A549 (cell line): Measurements from ENCODE around the gene PALLD.

Experiments used
- EP300 ChIP-seq, 2 experiments: fragments of >200 bp; sonication (Bioruptor Twin); formaldehyde crosslinking; IDR thresholded peaks; 2 replicates in 1 of 2; 3 replicates in 1 of 2; pipeline ENCODE4 v1.6.1; 2016 to 2017
- ESRRA ChIP-seq: fragments of 150-350 bp; IDR thresholded peaks from 2 replicates; pipeline ENCODE4 v1.6.1; 2014; ENCODE audit warnings: mild to moderate bottlenecking, low read length, borderline replicate concordance
- JUNB ChIP-seq: fragments of >200 bp; sonication (Bioruptor Twin); formaldehyde crosslinking; IDR thresholded peaks from 2 replicates; pipeline ENCODE4 v1.6.1; 2016
- KDM1A ChIP-seq: fragments of 200-600 bp; sonication (generic); IDR thresholded peaks from 2 replicates; pipeline ENCODE4 v1.6.1; 2016; ENCODE audit warnings: low read depth, mild to moderate bottlenecking
- KDM5A ChIP-seq: fragments of 200-600 bp; sonication (generic); IDR thresholded peaks from 2 replicates; pipeline ENCODE4 v1.6.1; 2016; ENCODE audit warnings: antibody characterized with exemption, mild to moderate bottlenecking
- MYC ChIP-seq: IDR thresholded peaks from 2 replicates; pipeline ENCODE4 v1.6.1; 2012; ENCODE audit warnings: mild to moderate bottlenecking, inconsistent platforms, low read length, improper control_type of control experiment, borderline replicate concordance
- NR3C1 ChIP-seq: fragments of >200 bp; sonication (Bioruptor Twin); formaldehyde crosslinking; IDR thresholded peaks from 3 replicates; pipeline ENCODE4 v1.6.1; 2017
- POLR2A ChIP-seq: IDR thresholded peaks from 2 replicates; pipeline ENCODE4 v1.6.1; 2012; ENCODE audit warnings: mild to moderate bottlenecking, low read length
- RAD21 ChIP-seq, 2 experiments: fragments of >200 bp in 1 of 2; sonication (Bioruptor Twin) in 1 of 2; formaldehyde crosslinking in 1 of 2; IDR thresholded peaks in 1 of 2; conservative IDR thresholded peaks in 1 of 2; 2 replicates in 1 of 2; 3 replicates in 1 of 2; pipeline ENCODE4 v1.6.1; 2012 to 2018; ENCODE audit warnings: inconsistent platforms in 1 of 2
- TF ChIP-seq, protein P1 (sequence below): fragments of >200 bp; sonication (Bioruptor Twin); formaldehyde crosslinking; IDR thresholded peaks from 3 replicates; pipeline ENCODE4 v1.5.1; 2016
- TF ChIP-seq, protein P2 (sequence below): IDR thresholded peaks from 2 replicates; pipeline ENCODE4 v1.6.1; 2012
- TF ChIP-seq, protein P3 (sequence below): fragments of 200-600 bp; sonication (generic); IDR thresholded peaks from 2 replicates; pipeline ENCODE4 v1.6.1; 2016; ENCODE audit warnings: antibody characterized with exemption, mild to moderate bottlenecking, moderate library complexity
- TF ChIP-seq, protein P4 (sequence below): IDR thresholded peaks from 2 replicates; pipeline ENCODE4 v1.6.1; 2012; ENCODE audit warnings: low read depth, borderline replicate concordance
- TF ChIP-seq, protein P5 (sequence below): fragments of 450-650 bp; IDR thresholded peaks from 2 replicates; pipeline ENCODE4 v1.6.1; 2014; ENCODE audit warnings: antibody characterized with exemption

DNA sequence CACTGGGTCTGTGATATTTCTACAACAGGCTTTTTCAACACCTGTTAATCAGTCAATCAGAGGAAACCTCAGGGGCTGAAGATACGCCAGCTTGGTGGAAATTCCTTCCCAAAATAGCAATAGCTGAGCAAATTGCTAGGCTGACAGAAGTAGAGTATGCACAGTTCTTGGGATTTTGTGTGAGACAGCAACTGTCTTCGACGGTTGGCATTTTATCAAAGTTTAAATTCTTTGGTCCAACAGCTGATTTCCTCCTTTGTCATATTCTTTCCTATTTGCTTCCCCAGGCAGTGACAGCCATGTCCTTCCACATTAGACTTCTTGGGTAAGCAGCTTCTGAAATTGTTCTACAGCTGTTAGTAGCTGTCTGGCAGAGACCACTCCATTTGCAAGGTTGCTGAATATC lies 8.0 kb upstream of the PALLD start:
- TF ChIP-seq POLR2A (no peak), EP300 (IDR thresholded peaks at IDR 0.05) (no peak), JUNB (no peak), RAD21 (conservative IDR thresholded peaks at IDR 0.05 in 1 of 2, IDR thresholded peaks at IDR 0.05 in 1 of 2) (no peak), KDM5A (no peak), KDM1A (no peak), MYC (no peak), ESRRA (no peak), NR3C1 (no peak)
- TF ChIP-seq, protein P1, sequence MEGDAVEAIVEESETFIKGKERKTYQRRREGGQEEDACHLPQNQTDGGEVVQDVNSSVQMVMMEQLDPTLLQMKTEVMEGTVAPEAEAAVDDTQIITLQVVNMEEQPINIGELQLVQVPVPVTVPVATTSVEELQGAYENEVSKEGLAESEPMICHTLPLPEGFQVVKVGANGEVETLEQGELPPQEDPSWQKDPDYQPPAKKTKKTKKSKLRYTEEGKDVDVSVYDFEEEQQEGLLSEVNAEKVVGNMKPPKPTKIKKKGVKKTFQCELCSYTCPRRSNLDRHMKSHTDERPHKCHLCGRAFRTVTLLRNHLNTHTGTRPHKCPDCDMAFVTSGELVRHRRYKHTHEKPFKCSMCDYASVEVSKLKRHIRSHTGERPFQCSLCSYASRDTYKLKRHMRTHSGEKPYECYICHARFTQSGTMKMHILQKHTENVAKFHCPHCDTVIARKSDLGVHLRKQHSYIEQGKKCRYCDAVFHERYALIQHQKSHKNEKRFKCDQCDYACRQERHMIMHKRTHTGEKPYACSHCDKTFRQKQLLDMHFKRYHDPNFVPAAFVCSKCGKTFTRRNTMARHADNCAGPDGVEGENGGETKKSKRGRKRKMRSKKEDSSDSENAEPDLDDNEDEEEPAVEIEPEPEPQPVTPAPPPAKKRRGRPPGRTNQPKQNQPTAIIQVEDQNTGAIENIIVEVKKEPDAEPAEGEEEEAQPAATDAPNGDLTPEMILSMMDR, result no peak
- TF ChIP-seq, protein P2, sequence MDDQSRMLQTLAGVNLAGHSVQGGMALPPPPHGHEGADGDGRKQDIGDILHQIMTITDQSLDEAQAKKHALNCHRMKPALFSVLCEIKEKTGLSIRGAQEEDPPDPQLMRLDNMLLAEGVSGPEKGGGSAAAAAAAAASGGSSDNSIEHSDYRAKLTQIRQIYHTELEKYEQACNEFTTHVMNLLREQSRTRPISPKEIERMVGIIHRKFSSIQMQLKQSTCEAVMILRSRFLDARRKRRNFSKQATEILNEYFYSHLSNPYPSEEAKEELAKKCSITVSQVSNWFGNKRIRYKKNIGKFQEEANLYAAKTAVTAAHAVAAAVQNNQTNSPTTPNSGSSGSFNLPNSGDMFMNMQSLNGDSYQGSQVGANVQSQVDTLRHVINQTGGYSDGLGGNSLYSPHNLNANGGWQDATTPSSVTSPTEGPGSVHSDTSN, result no peak
- TF ChIP-seq, protein P3, sequence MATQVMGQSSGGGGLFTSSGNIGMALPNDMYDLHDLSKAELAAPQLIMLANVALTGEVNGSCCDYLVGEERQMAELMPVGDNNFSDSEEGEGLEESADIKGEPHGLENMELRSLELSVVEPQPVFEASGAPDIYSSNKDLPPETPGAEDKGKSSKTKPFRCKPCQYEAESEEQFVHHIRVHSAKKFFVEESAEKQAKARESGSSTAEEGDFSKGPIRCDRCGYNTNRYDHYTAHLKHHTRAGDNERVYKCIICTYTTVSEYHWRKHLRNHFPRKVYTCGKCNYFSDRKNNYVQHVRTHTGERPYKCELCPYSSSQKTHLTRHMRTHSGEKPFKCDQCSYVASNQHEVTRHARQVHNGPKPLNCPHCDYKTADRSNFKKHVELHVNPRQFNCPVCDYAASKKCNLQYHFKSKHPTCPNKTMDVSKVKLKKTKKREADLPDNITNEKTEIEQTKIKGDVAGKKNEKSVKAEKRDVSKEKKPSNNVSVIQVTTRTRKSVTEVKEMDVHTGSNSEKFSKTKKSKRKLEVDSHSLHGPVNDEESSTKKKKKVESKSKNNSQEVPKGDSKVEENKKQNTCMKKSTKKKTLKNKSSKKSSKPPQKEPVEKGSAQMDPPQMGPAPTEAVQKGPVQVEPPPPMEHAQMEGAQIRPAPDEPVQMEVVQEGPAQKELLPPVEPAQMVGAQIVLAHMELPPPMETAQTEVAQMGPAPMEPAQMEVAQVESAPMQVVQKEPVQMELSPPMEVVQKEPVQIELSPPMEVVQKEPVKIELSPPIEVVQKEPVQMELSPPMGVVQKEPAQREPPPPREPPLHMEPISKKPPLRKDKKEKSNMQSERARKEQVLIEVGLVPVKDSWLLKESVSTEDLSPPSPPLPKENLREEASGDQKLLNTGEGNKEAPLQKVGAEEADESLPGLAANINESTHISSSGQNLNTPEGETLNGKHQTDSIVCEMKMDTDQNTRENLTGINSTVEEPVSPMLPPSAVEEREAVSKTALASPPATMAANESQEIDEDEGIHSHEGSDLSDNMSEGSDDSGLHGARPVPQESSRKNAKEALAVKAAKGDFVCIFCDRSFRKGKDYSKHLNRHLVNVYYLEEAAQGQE, result no peak
- TF ChIP-seq, protein P4, sequence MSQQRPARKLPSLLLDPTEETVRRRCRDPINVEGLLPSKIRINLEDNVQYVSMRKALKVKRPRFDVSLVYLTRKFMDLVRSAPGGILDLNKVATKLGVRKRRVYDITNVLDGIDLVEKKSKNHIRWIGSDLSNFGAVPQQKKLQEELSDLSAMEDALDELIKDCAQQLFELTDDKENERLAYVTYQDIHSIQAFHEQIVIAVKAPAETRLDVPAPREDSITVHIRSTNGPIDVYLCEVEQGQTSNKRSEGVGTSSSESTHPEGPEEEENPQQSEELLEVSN, result no peak
- TF ChIP-seq, protein P5, sequence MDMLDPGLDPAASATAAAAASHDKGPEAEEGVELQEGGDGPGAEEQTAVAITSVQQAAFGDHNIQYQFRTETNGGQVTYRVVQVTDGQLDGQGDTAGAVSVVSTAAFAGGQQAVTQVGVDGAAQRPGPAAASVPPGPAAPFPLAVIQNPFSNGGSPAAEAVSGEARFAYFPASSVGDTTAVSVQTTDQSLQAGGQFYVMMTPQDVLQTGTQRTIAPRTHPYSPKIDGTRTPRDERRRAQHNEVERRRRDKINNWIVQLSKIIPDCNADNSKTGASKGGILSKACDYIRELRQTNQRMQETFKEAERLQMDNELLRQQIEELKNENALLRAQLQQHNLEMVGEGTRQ, result no peak
